CD4-positive, alpha-beta T cell treated with Interferon alpha-2 for 1 hour (primary cell): ENCODE results near the gene PLCB4.

ENCODE experiments used
- DNase-seq, 2 donors: peaks; one replicate each; pipeline ENCODE4 v3.0.0-alpha.2; 2020 to 2022

PLCB4 gene

GRCh38 chr20:9508696-9509178 lies 439.9 kb downstream of the PLCB4 start:
- DNase-seq, result no peak

DNA sequence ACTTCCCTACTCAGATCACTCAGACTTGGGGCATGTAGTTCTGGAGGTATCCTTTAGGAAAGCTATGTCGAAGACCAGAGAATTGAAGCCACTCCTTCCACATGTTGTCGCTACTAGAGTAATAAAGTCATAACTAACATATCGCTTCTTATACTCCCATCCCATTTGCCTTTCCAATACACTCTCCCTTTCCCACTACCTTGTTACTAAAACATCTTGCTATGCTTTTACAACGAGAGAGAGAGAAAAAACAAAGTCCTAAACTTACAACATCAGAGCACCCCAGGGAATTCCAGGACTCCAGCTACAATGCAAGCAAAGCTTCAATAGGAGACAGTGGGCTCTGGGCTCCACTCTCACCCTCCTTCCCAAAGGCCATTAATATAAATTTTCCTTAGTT lies 440.4 kb downstream of the PLCB4 start:
- DNase-seq, result no peak

DNA sequence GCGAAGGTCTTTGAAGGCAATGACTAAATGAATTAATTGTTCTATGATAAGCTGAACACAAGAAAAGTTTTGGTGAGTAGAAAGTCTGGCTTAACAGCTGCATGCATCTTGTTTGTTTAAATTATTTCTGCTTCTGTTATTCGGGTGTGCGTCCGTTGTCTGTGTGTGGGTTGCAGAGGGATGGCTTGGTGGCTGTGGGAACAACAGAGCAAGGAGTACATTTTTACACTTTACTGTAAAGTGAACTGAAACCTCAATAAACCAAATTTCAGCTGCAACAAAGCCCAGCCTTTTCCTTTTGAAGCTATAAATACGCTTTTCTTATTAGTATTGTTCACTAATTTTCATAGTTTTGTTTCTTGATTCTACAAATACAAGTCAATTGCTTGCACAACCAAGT lies 442.0 kb downstream of the PLCB4 start:
- no peak for DNase-seq

GRCh38 chr20:9514072-9514460 lies 445.2 kb downstream of the PLCB4 start:
- no peak for DNase-seq

DNA sequence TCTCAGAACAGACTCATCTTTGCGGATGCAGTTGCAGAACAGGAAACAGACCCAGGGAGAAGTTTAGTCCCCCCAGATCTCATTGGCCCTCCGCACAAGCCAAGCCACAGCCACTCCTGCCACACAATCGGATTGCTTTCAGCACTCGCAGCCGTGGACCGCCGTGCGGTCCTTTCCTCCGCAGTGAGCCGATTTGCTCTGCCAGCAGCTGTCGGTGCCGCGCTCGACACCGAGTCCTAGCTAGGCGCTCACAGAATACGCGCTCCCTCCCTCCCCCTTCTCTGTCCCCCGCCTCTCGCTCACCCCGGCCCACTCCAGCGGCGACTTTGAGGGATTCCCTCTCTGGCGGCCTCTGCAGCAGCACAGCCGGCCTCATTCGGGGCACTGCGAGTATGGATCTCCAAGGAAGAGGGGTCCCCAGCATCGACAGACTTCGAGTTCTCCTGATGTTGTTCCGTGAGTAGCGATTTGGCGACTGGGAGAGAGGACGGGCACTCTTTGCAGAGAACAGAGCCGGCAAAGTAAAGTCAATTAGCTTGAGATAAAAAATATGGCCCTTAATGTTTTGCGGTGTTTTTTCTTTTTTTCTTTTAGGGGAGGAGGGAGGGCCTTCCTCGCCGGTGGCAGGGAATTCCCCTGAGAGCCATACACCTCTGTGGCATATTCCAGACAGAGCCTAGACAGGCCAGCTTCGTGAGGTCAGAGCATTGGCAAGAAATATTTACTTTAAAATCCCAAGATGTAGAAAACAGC lies 445.8 kb downstream of the PLCB4 start, which contains the start of gene LAMP5:
LAMP5 (plus strand) TSS at position 130 of the 753 bp plus-strand sequence; CDS start at position 393, 263 bp downstream.
- no peak for DNase-seq

- no peak for DNase-seq
Measured at GRCh38 chr20:9515214-9515585, 446.3 kb downstream of the PLCB4 start.

DNA sequence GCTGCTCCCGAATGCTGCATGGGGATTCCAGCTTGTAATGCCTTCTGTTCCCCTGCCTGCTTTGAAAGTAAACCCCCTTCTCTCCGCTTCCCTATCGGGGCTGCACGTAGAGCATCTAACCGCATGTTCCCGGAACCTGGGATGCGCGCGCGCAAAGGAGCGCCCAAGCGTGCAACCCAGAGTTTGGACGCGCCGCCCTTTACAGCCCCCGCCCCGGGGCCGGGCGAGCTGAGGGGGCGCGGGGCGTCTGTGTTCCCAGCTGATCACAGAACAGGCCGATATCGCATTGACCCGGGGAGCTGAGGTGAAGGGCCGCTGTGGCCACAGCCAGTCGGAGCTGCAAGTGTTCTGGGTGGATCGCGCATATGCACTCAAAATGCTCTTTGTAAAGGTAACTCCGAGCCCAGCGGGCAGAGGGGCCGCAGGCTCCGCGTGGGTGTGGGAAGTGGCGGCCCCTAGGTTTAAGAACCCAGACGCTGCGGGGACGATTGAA lies 446.9 kb downstream of the PLCB4 start:
- no peak for DNase-seq

DNA sequence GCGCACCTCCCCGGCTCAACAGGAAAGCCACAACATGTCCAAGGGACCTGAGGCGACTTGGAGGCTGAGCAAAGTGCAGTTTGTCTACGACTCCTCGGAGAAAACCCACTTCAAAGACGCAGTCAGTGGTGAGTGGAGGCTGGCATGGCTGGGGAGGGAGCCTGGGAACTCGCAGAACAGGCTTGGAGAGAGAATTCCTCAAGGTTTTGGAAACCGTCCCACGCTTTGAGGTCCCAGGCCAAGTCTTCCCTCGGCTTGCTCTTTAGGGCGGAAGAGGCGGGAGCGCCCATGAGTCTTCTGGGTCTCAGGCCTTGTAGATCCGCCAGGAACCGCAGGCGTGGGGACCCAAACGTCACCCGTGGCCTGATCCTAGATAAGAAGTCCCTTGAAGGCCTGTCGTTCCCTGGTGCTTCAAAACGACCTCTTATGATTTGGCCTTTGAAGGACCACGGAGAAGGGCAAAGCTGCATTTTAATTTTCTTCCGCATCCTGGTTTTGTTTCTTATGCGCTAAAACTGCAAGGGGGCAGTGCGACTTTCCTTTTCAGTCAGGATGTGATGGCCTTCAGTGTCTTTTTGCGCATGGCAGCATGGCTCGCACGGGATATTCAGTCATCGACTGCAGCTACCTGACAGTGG lies 447.5 kb downstream of the PLCB4 start:
- DNase-seq, result no peak

GRCh38 chr20:9517297-9518162 lies 448.6 kb downstream of the PLCB4 start:
- DNase-seq, result no peak

DNA sequence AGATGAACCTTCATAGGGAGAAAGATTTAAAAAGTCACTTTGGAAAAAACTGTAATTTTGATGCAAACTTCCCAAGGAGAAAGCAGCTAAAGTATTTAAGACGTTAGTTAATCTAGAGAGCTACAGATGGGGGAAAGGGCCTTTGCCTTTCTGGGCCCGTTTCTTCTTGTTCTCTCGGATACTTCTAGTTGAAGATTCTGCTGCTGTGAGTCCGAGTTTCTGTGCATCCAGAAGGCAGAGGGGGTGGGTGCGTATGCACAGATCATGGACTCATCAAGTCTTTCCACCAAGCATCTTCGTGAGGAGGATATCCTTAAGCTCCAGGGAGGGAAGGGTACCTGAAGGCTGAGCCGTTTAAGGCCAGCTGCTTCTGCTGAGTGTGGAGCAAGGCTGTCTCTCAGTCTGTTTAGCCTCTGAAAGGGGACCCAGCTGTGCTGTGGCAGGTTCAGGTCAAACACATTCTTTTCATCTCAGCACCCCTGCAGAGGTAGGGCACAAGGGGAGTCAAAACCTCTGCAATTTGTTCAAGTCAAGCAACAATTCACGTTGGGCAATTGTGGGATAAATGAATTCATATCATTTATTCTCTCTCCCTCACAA lies 449.8 kb downstream of the PLCB4 start:
- DNase-seq, result no peak

DNA sequence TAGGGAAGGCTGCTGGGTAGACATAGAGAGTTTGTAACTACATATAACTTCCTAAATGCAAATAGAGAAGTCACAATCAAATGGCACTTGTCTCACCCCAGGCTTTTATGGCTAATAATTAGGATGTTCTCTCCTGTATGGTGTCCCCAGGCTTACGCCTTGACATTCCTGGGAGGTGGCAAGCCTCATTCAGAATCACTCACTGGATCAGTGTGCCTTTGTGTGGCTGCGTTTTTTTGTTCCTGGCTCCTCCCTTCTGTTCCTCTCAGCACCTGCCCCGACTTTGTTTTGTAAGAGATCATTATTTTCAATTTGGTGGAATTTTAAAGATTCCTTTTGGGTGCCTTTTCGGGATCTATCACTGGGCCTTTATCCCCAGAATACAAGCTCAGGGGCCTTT lies 451.2 kb downstream of the PLCB4 start:
- no peak for DNase-seq

- DNase-seq, result no peak
Measured at GRCh38 chr20:9523636-9524035, 454.7 kb downstream of the PLCB4 start.
